Ovary (tissue), 3 donors: Measurements from ENCODE around the gene RBBP8NL.

Experiments used
- CTCF ChIP-seq, 3 donors: fragments of 450-650 bp in 2 of 3; fragments of 200-600 bp in 1 of 3; IDR thresholded peaks; one replicate each; pipeline versions ENCODE4 v1.5.1 to v1.8.0; 2016 to 2022; ENCODE audit warnings: antibody characterized with exemption in 3 of 3, mild to moderate bottlenecking in 1 of 3
- EP300 ChIP-seq: sonication (generic); formaldehyde crosslinking; IDR thresholded peaks from one replicate; pipeline ENCODE4 v1.6.1; 2017; ENCODE audit warnings: antibody characterized with exemption
- POLR2A ChIP-seq: fragments of 450-650 bp; IDR thresholded peaks from one replicate; pipeline ENCODE4 v1.6.1; 2017; ENCODE audit warnings: antibody characterized with exemption, mild to moderate bottlenecking, moderate library complexity
- donor health status: DM: no; HTN: no; CAD: no.

- TF ChIP-seq EP300 (no peak), CTCF (IDR thresholded peaks at IDR 0.05) (no peak), POLR2A (no peak)
These were observed 61.4 kb downstream of the RBBP8NL start for GRCh38 chr20:62365814-62366369.
